ENCODE measurements around the gene TMEM198. TPM values are rescaled to one million over a fixed set of nuclear protein-coding genes. Genes with fewer than 3 reads are reported as not detected.

Gene TMEM198
- total and polyA plus RNA-seq, 9 of the 15 experiments (the other 6 are each of a cell fraction or from before 2014, with no cell fraction given), result 0.03 to 3.8 (median 1.0) TPM

GRCh38 chr2:219596954-219597551 lies 53.2 kb downstream of the TMEM198 start:
- ChIA-PET POLR2A (interaction anchor here (0.6 to 3.2 kb wide), 8 partner anchors 8 to 112 kb away, joined by 3 to 12 read pairs (median 4); partner anchors contain the start of genes INHA and OBSL1), CTCF (ENCODE audit: low intra/inter-chr PET ratio) (no interaction called here)
- Histone ChIP-seq H2AFZ (ENCODE audit: low read depth, low read length) (peak overlapping the region; percentile 46), H3K36me3 (ENCODE audit: control insufficient read depth, insufficient read depth, low read length) (no peaks in the 10 kb centered on the region; the same call in 2 of the 3 replicates), H3K9me1 (ENCODE audit: control insufficient read depth, insufficient read depth, low read length) (no peaks in the 10 kb centered on the region), H3K79me2 (ENCODE audit: control insufficient read depth, insufficient read depth, low read length) (peaks cover 17% of the 10 kb centered on the region), H3K4me3 (peak overlapping the region; percentile 53), H3K4me1 (replicated peaks in 1 of 2; ENCODE audit: control insufficient read depth in 2 of 2, insufficient read depth in 2 of 2, low read length in 2 of 2) (peaks cover 9 to 20% of the 10 kb centered on the region in 2 experiments), H3K9ac (ENCODE audit: insufficient read depth in 1 of 2, low read depth in 2 of 2, low read length in 2 of 2) (peak overlapping the region; percentile 91 to 92), H3K9me3 (replicated peaks; ENCODE audit: control insufficient read depth, insufficient read depth, low read depth, low read length) (no peaks in the 10 kb centered on the region), H3K27ac (ENCODE audit: extremely low read depth, low read depth, low read length) (peak overlapping the region; percentile 90), H3K4me2 (ENCODE audit: insufficient read depth, low read length) (peak overlapping the region; percentile 90), H4K20me1 (replicated peaks; ENCODE audit: control insufficient read depth, insufficient read depth, low read length) (no peaks in the 10 kb centered on the region), H3K27me3 (ENCODE audit: control insufficient read depth in 2 of 2, insufficient read depth in 2 of 2, low read length in 2 of 2) (no peaks in the 10 kb centered on the region)
- intact Hi-C loops (cut with micrococcal nuclease), result loop anchor here (1.0 to 5.0 kb wide), 3 partner anchors 35 to 320 kb away; partner anchors contain the start of gene DNAJB2
- under 1% methylated on average over 19 of the region's 19 CpGs for WGBS (ENCODE audit: insufficient coverage, low coverage, missing lambda C conversion rate)
- BruUV-seq (replicated peaks), result TSS peak; percentile 94
- ATAC-seq (peak; percentile 23), DNase-seq (ENCODE audit: extremely low read depth in 1 of 4, low spot score in 3 of 4) (peak in 2 of 4 experiments; percentile 23), FAIRE-seq (peak; percentile 37)
- no peak for TF ChIP-seq PHTF2 (CRISPR knock-in tag; IDR thresholded peaks at IDR 0.05)
- peak; percentile 75 for TF ChIP-seq HMBOX1 (IDR thresholded peaks at IDR 0.05)
- TF ChIP-seq TEAD1 (CRISPR knock-in tag; IDR thresholded peaks at IDR 0.05), result 0 out of 4 replicates have a peak, but pooled peaks of 1 of the 2 experiments have one; percentile 1
- TF ChIP-seq RBM25 (IDR thresholded peaks at IDR 0.05; ENCODE audit: low read depth, low read length, severe bottlenecking), result no peak
- TF ChIP-seq SMAD2 (IDR thresholded peaks at IDR 0.05; ENCODE audit: low read depth, low read length), result no peak
- TF ChIP-seq JUN (IDR thresholded peaks at IDR 0.05; ENCODE audit: borderline replicate concordance, low read depth, low read length), result no peak
- TF ChIP-seq JUN (CRISPR knock-in tag; IDR thresholded peaks at IDR 0.05; ENCODE audit: borderline replicate concordance), result no peak
- peak; percentile 20; the same call in 1 of the 2 replicates for TF ChIP-seq STAT5A (IDR thresholded peaks at IDR 0.05; ENCODE audit: borderline replicate concordance, low read length)
- TF ChIP-seq SETDB1 (IDR thresholded peaks at IDR 0.05; ENCODE audit: low read length), result no peak
- in situ Hi-C loops (cut with MboI), result no loop called here

Measured in K562 (cell line).